ENCODE results near the gene TNFAIP2.

GRCh38 chr14:103172921-103173320 lies 49.7 kb downstream of the TNFAIP2 start:
- TF ChIP-seq CTCF (conservative IDR thresholded peaks at IDR 0.05; ENCODE audit: low read depth in 2 of 2) (no peak), POLR2AphosphoS5 (IDR thresholded peaks at IDR 0.05; ENCODE audit: low read depth) (no peak)

Measured in GM23338 (cell line).